HepG2 (cell line): ENCODE data around the gene TMEM182. TPM values are rescaled to one million over a fixed set of nuclear protein-coding genes. Genes with fewer than 3 reads are reported as not detected.

Source experiments
- ATAC-seq: fragments of 200-7000 bp; cut with Tn5 transposase; 3 replicates; pipeline ENCODE4 v1.9.1; 2020; ENCODE audit warnings: mild to moderate bottlenecking, moderate library complexity
- BruUV-seq: library from RNA; stranded (reverse); fragments of 400-500 nt; replicated peaks from 2 replicates; lab custom pipeline; 2021; lab: Mats Ljungman, UMichigan
- CTCF ChIA-PET: fragments of 300-600 bp; formaldehyde crosslinking; extraction: SDS; loops from one replicate; lab custom pipeline; 2021; ENCODE audit warnings: low total read pairs, inconsistent platforms, low intra/inter-chr PET ratio; lab: Yijun Ruan, JAX
- POLR2A ChIA-PET: fragments of 350-600 bp; sonication (Branson Sonifier 250); formaldehyde crosslinking; loops from one replicate; lab custom pipeline; 2020; ENCODE audit warnings: antibody characterized with exemption, inconsistent platforms; lab: Yijun Ruan, JAX
- DNase-seq: peaks from one replicate; pipeline ENCODE4 v3.0.0-alpha.2; 2015; ENCODE audit warnings: low spot score
- FAIRE-seq: peaks from 3 replicates; lab custom pipeline; 2011; peaks lifted over from hg19 to GRCh38; lab: Jason Lieb, UNC
- H2AFZ ChIP-seq: one replicate; pipeline ENCODE4 v1.6.1; 2011; ENCODE audit warnings: low read length, inconsistent platforms
- H3K27ac ChIP-seq: fragments of 300-600 bp; 3 replicates; pipeline ENCODE4 v1.8.0; 2011; ENCODE audit warnings: mixed run types, mild to moderate bottlenecking, mixed read lengths, low read length, inconsistent platforms; ENCODE audit not compliant: insufficient read depth; ENCODE audit errors: extremely low read length
- H3K27me3 ChIP-seq, 2 experiments: fragments of 200-600 bp in 1 of 2; 2 replicates in 1 of 2; 3 replicates in 1 of 2; pipeline versions ENCODE4 v1.6.0 to v1.8.0; 2011; ENCODE audit warnings: low read length in 2 of 2, mild to moderate bottlenecking in 2 of 2, moderate library complexity in 2 of 2, inconsistent platforms in 1 of 2; ENCODE audit not compliant: insufficient read depth in 2 of 2, control insufficient read depth in 1 of 2
- H3K36me3 ChIP-seq, 2 experiments: fragments of 200-600 bp in 1 of 2; replicated peaks in 1 of 2; 2 replicates in 1 of 2; 3 replicates in 1 of 2; pipeline versions ENCODE4 v1.5.1 to v1.8.0; 2011; ENCODE audit warnings: low read length in 2 of 2, inconsistent platforms in 1 of 2; ENCODE audit not compliant: insufficient read depth in 2 of 2, control insufficient read depth in 1 of 2
- H3K4me1 ChIP-seq: 2 replicates; pipeline ENCODE4 v1.5.1; 2012; ENCODE audit warnings: low read length, inconsistent platforms; ENCODE audit not compliant: insufficient read depth
- H3K4me2 ChIP-seq: 2 replicates; pipeline ENCODE4 v1.6.0; 2011; ENCODE audit warnings: low read depth, low read length, inconsistent platforms
- H3K4me3 ChIP-seq, 3 experiments: fragments of 200-600 bp in 1 of 3; sonication (generic), shearing (Covaris generic) in 1 of 3; replicated peaks in 1 of 3; 2 replicates each; pipeline ENCODE4 v1.5.1; 2011 to 2016; ENCODE audit warnings: low read length in 3 of 3, inconsistent platforms in 2 of 3, low read depth in 2 of 3, mild to moderate bottlenecking in 2 of 3, control low read depth in 1 of 3, mixed read lengths in 1 of 3; ENCODE audit not compliant: insufficient read depth in 1 of 3
- H3K79me2 ChIP-seq: one replicate; pipeline ENCODE4 v1.6.1; 2011; ENCODE audit warnings: low read length, inconsistent platforms; ENCODE audit not compliant: insufficient read depth
- H3K9ac ChIP-seq: 2 replicates; pipeline ENCODE4 v1.6.0; 2011; ENCODE audit warnings: mild to moderate bottlenecking, low read depth, low read length, inconsistent platforms; ENCODE audit not compliant: insufficient read depth
- H3K9me3 ChIP-seq: 2 replicates; pipeline ENCODE4 v1.5.1; 2012; ENCODE audit warnings: mild to moderate bottlenecking, low read length
- H4K20me1 ChIP-seq: 2 replicates; pipeline ENCODE4 v1.6.0; 2011; ENCODE audit warnings: inconsistent platforms, mild to moderate bottlenecking, low read length, moderate library complexity; ENCODE audit not compliant: insufficient read depth
- ARNT ChIP-seq: fragments of 450-650 bp; IDR thresholded peaks from 2 replicates; pipeline ENCODE4 v1.6.1; 2017
- ETV5 ChIP-seq: IDR thresholded peaks from 2 replicates; pipeline ENCODE4 v1.6.1; 2018; ENCODE audit warnings: missing biosample characterization, missing genetic modification reagents, inconsistent platforms, borderline replicate concordance
- FOXA1 ChIP-seq, 2 experiments: fragments of 450-650 bp in 1 of 2; sonication (generic) in 1 of 2; formaldehyde crosslinking in 1 of 2; IDR thresholded peaks; 2 replicates each; pipeline versions ENCODE4 v1.4.0 to v1.6.1; 2016 to 2020; ENCODE audit warnings: missing genetic modification reagents in 1 of 2
- JUN ChIP-seq: sonication (generic); formaldehyde crosslinking; IDR thresholded peaks from 2 replicates; pipeline ENCODE4 v1.4.0; 2020; ENCODE audit warnings: mild to moderate bottlenecking, missing genetic modification reagents
- SOX6 ChIP-seq, 2 experiments: fragments of 450-650 bp in 1 of 2; sonication (generic) in 1 of 2; formaldehyde crosslinking in 1 of 2; IDR thresholded peaks; 2 replicates each; pipeline versions ENCODE4 v1.4.0 to v1.6.1; 2017 to 2020; ENCODE audit warnings: antibody characterized with exemption in 1 of 2, mild to moderate bottlenecking in 1 of 2, missing genetic modification reagents in 1 of 2
- ZNF263 ChIP-seq: sonication (generic); formaldehyde crosslinking; IDR thresholded peaks from 2 replicates; pipeline ENCODE4 v1.4.0; 2020; ENCODE audit warnings: missing genetic modification reagents
- ZNF446 ChIP-seq: sonication (generic); formaldehyde crosslinking; IDR thresholded peaks from 2 replicates; pipeline ENCODE4 v1.5.0; 2020; ENCODE audit warnings: mild to moderate bottlenecking, missing genetic modification reagents
- ZNF530 ChIP-seq: sonication (generic); formaldehyde crosslinking; IDR thresholded peaks from 2 replicates; pipeline ENCODE4 v1.5.0; 2020; ENCODE audit warnings: low read depth, mild to moderate bottlenecking, missing genetic modification reagents
- ZNF543 ChIP-seq: sonication (generic); formaldehyde crosslinking; IDR thresholded peaks from 2 replicates; pipeline ENCODE4 v1.4.0; 2020; ENCODE audit warnings: mild to moderate bottlenecking, missing genetic modification reagents
- ZNF567 ChIP-seq: sonication (generic); formaldehyde crosslinking; IDR thresholded peaks from 2 replicates; pipeline ENCODE4 v1.8.1; 2023; ENCODE audit warnings: mild to moderate bottlenecking, missing genetic modification reagents, borderline replicate concordance
- WGBS: methylation state at CpG from one replicate; pipeline ENCODE4 v1.1.6; 2017; ENCODE audit warnings: low lambda C conversion rate; 5-methylcytosine and 5-hydroxymethylcytosine counted together
- in situ Hi-C: cut with HindIII; loops from 2 replicates; pipeline ENCODE4 v1.10.0; 2017; ENCODE audit warnings: low pct_unique_long_range_greater_than_20kb; ENCODE audit not compliant: extremely low pct_ligation_motif_present
- intact Hi-C: fragments of 100-400 bp; cut with micrococcal nuclease; formaldehyde crosslinking; loops from one replicate; pipeline ENCODE4 v1.10.0; 2022; ENCODE audit not compliant: unreplicated experiment
- polyA plus RNA-seq, 8 experiments: library from polyadenylated mRNA; depleted of rRNA in 3 of 8; stranded (reverse) in 7 of 8; unstranded in 1 of 8; fragments of >200 nt; fragmentation: Illumina TruSeq in 4 of 8; extraction: Trizol in 4 of 8; gene quantifications; 2 replicates each; pipeline versions ENCODE4 v1.2.1 to v1.2.3, GENCODE V29; 2011 to 2016; ENCODE audit warnings: low read depth in 4 of 8, missing spikeins in 1 of 8, mixed read lengths in 1 of 8; ENCODE audit not compliant: insufficient read depth in 1 of 8
- total RNA-seq, 5 experiments: library from RNA; depleted of rRNA; stranded (reverse); fragments of >200 nt; fragmentation: Illumina TruSeq; extraction: Trizol; gene quantifications; 2 replicates each; pipeline ENCODE4 v1.2.3, GENCODE V29; 2016; ENCODE audit warnings: low read depth in 1 of 5
- TF ChIP-seq, protein P1 (sequence below): IDR thresholded peaks from 2 replicates; pipeline ENCODE4 v1.6.1; 2012; ENCODE audit warnings: low read length, improper control_type of control experiment
- TF ChIP-seq, protein P2 (sequence below): sonication (generic); formaldehyde crosslinking; IDR thresholded peaks from 2 replicates; pipeline ENCODE4 v1.4.0; 2020; ENCODE audit warnings: mild to moderate bottlenecking, low read depth, missing genetic modification reagents
- TF ChIP-seq, protein P3 (sequence below): conservative IDR thresholded peaks from 2 replicates; pipeline ENCODE4 v1.6.1; 2018; ENCODE audit warnings: missing genetic modification reagents

The TMEM182 gene
- total and polyA plus RNA-seq, 2 of the 13 experiments (the other 11 are each of a cell fraction or from before 2014, with no cell fraction given): 8.7 to 8.9 TPM

DNA sequence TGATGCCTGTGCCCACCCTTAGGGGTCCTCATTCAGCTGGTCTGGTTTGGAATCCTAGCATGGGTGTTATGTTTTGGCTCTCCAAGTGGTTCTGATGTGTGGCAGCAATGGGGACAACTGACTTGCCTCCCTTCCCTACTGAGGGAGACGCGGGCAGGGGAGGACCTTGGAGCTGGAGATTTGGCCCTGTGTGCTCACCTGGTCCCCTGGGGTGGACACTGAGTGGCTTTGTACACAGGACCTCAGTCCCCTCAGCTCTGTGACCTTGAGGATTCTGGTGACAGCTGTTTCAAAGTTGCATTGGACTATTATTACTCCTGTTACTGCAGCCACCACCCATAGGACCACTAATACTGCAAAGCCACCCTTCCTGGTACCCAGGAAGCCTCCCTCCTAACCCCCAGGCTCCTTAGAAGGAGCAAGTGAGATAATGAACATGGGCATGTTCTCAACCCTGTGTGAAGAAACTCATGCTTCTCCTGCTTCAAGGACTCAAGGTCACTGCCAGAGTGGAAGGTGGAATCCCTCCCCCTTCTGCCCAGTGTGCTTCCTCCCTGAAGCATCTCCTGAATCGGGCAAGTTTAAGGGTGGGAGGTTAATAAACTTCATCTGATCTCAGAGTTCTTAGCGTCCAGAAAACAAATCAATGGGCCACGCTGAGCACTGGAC is 26.5 kb downstream of the TMEM182 start:
- intact Hi-C loops: no loop called here
- Histone ChIP-seq H3K27ac (no peak overlapping the region), H3K36me3 (peaks cover 0 to 3% of the 10 kb centered on the region in 2 experiments; a peak in 2 of 5 replicates), H4K20me1 (no peaks in the 10 kb centered on the region), H2AFZ (no peak overlapping the region), H3K27me3 (no peaks in the 10 kb centered on the region), H3K4me3 (no peak overlapping the region), H3K4me2 (no peak overlapping the region), H3K9me3 (no peaks in the 10 kb centered on the region), H3K4me1 (no peaks in the 10 kb centered on the region), H3K79me2 (no peaks in the 10 kb centered on the region), H3K9ac (no peak overlapping the region)
- TF ChIP-seq ZNF446 (CRISPR knock-in tag) (no peak), FOXA1 (IDR thresholded peaks at IDR 0.05) (no peak), FOXA1 (CRISPR knock-in tag; IDR thresholded peaks at IDR 0.05) (peak; percentile 31; the same call in 1 of the 2 replicates), ZNF543 (0 out of 2 replicates have a peak, but pooled peaks have one; percentile 37), ZNF567 (no peak), ZNF263 (CRISPR knock-in tag) (peak; percentile 55; the same call in 1 of the 2 replicates)
- POLR2A ChIA-PET: no interaction called here
- in situ Hi-C loops: no loop called here
- ATAC-seq (peak; percentile 75), FAIRE-seq (no peak), DNase-seq (no peak)
- CTCF ChIA-PET: no interaction called here
- no TSS peak for BruUV-seq
- 88% methylated on average over 5 of the region's 5 CpGs for WGBS

DNA sequence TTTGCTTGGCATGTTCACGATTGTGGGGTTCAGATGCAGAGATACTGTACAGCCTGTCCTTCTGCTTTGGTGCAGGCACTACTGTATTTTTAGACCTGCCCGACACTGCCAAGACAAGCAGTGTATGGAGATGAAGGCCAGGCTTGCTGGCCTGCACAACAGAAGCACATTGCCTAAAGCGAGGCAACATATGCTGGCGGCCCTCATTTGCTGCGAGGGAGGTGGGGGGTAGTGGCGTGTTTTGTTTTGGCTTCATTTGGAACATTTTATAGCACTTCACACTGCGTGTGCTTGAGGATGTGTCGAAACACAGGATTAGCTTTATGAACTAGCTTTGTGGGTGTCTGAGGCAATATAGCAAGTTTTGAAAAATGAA is 27.0 kb downstream of the TMEM182 start:
- Histone ChIP-seq H3K36me3 (peaks cover 0 to 3% of the 10 kb centered on the region in 2 experiments; a peak in 2 of 5 replicates), H4K20me1 (no peaks in the 10 kb centered on the region), H2AFZ (no peak overlapping the region), H3K9me3 (no peaks in the 10 kb centered on the region), H3K4me3 (no peak overlapping the region), H3K4me2 (no peak overlapping the region), H3K79me2 (no peaks in the 10 kb centered on the region), H3K27ac (no peak overlapping the region), H3K9ac (no peak overlapping the region), H3K4me1 (no peaks in the 10 kb centered on the region), H3K27me3 (no peaks in the 10 kb centered on the region)
- no peak for DNase-seq
- ChIA-PET POLR2A (no interaction called here), CTCF (no interaction called here)
- ATAC-seq: no peak
- no TSS peak for BruUV-seq
- WGBS: 93% methylated on average over 8 of the region's 8 CpGs
- in situ Hi-C loops (no loop called here), intact Hi-C loops (no loop called here)
- no peak for FAIRE-seq
- TF ChIP-seq SOX6 (IDR thresholded peaks at IDR 0.05) (no peak), SOX6 (CRISPR knock-in tag; IDR thresholded peaks at IDR 0.05) (no peak), ETV5 (CRISPR knock-in tag) (no peak), JUN (CRISPR knock-in tag) (no peak), ZNF530 (no peak), ARNT (no peak)
- TF ChIP-seq, protein P1, sequence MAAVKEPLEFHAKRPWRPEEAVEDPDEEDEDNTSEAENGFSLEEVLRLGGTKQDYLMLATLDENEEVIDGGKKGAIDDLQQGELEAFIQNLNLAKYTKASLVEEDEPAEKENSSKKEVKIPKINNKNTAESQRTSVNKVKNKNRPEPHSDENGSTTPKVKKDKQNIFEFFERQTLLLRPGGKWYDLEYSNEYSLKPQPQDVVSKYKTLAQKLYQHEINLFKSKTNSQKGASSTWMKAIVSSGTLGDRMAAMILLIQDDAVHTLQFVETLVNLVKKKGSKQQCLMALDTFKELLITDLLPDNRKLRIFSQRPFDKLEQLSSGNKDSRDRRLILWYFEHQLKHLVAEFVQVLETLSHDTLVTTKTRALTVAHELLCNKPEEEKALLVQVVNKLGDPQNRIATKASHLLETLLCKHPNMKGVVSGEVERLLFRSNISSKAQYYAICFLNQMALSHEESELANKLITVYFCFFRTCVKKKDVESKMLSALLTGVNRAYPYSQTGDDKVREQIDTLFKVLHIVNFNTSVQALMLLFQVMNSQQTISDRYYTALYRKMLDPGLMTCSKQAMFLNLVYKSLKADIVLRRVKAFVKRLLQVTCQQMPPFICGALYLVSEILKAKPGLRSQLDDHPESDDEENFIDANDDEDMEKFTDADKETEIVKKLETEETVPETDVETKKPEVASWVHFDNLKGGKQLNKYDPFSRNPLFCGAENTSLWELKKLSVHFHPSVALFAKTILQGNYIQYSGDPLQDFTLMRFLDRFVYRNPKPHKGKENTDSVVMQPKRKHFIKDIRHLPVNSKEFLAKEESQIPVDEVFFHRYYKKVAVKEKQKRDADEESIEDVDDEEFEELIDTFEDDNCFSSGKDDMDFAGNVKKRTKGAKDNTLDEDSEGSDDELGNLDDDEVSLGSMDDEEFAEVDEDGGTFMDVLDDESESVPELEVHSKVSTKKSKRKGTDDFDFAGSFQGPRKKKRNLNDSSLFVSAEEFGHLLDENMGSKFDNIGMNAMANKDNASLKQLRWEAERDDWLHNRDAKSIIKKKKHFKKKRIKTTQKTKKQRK: no peak
- TF ChIP-seq, protein P2, sequence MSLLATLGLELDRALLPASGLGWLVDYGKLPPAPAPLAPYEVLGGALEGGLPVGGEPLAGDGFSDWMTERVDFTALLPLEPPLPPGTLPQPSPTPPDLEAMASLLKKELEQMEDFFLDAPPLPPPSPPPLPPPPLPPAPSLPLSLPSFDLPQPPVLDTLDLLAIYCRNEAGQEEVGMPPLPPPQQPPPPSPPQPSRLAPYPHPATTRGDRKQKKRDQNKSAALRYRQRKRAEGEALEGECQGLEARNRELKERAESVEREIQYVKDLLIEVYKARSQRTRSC (CRISPR knock-in tag): no peak
- TF ChIP-seq, protein P3, sequence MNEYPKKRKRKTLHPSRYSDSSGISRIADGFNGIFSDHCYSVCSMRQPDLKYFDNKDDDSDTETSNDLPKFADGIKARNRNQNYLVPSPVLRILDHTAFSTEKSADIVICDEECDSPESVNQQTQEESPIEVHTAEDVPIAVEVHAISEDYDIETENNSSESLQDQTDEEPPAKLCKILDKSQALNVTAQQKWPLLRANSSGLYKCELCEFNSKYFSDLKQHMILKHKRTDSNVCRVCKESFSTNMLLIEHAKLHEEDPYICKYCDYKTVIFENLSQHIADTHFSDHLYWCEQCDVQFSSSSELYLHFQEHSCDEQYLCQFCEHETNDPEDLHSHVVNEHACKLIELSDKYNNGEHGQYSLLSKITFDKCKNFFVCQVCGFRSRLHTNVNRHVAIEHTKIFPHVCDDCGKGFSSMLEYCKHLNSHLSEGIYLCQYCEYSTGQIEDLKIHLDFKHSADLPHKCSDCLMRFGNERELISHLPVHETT: no peak
